HL-60/S4 treated with retinoic acid at 250 ng/mL for 4 days and 3 days (cell line): ENCODE measurements around the gene PTPRN2.
"Not testable (repeated sequence)": the region's sequence is repeated elsewhere in the genome, so short reads cannot be mapped to it uniquely, and the experiment has no call there.

Source experiments
- in situ Hi-C: fragments of 300-500 bp; cut with MboI; formaldehyde crosslinking; loops from 2 replicates; pipeline ENCODE4 v1.7.0; 2022; ENCODE audit warnings: low sequenced_read_pairs

Gene PTPRN2

GRCh38 chr7:157961731-157962457 lies 625.7 kb downstream of the PTPRN2 start:
- in situ Hi-C loops = no loop called here

GRCh38 chr7:157955348-157955999 lies 632.1 kb downstream of the PTPRN2 start:
- in situ Hi-C loops = no loop called here

GRCh38 chr7:157954901-157955300 lies 632.7 kb downstream of the PTPRN2 start:
- in situ Hi-C loops = no loop called here

GRCh38 chr7:157952841-157953645 lies 634.6 kb downstream of the PTPRN2 start:
- in situ Hi-C loops = no loop called here

GRCh38 chr7:157952050-157952667 lies 635.5 kb downstream of the PTPRN2 start:
- in situ Hi-C loops = no loop called here

GRCh38 chr7:157951300-157952049 lies 636.1 kb downstream of the PTPRN2 start:
- in situ Hi-C loops = no loop called here

- in situ Hi-C loops = no loop called here
Observed at GRCh38 chr7:157949711-157950110, 637.9 kb downstream of the PTPRN2 start.

- in situ Hi-C loops = no loop called here
Observed at GRCh38 chr7:157947504-157947903, 640.1 kb downstream of the PTPRN2 start.

- in situ Hi-C loops = no loop called here
Observed at GRCh38 chr7:157946398-157947060, 641.1 kb downstream of the PTPRN2 start.

- in situ Hi-C loops = no loop called here
Observed at GRCh38 chr7:157945401-157945800, 642.2 kb downstream of the PTPRN2 start.

- in situ Hi-C loops = no loop called here
Observed at GRCh38 chr7:157944734-157945291, 642.8 kb downstream of the PTPRN2 start.

- in situ Hi-C loops = no loop called here
Observed at GRCh38 chr7:157944051-157944450, 643.6 kb downstream of the PTPRN2 start.

- in situ Hi-C loops = no loop called here
Observed at GRCh38 chr7:157943561-157943960, 644.1 kb downstream of the PTPRN2 start.

GRCh38 chr7:157941210-157941609 lies 646.4 kb downstream of the PTPRN2 start:
- in situ Hi-C loops = no loop called here

GRCh38 chr7:157940497-157940896 lies 647.1 kb downstream of the PTPRN2 start:
- in situ Hi-C loops = no loop called here

- in situ Hi-C loops = no loop called here
Observed at GRCh38 chr7:157938211-157938610, 649.4 kb downstream of the PTPRN2 start.

GRCh38 chr7:157937406-157937805 lies 650.2 kb downstream of the PTPRN2 start:
- in situ Hi-C loops = no loop called here

- in situ Hi-C loops = no loop called here
Observed at GRCh38 chr7:157936976-157937375, 650.6 kb downstream of the PTPRN2 start.

GRCh38 chr7:157935721-157936120 lies 651.9 kb downstream of the PTPRN2 start:
- in situ Hi-C loops = not testable (repeated sequence)
